ENCODE results near the gene SRCIN1.

DNA sequence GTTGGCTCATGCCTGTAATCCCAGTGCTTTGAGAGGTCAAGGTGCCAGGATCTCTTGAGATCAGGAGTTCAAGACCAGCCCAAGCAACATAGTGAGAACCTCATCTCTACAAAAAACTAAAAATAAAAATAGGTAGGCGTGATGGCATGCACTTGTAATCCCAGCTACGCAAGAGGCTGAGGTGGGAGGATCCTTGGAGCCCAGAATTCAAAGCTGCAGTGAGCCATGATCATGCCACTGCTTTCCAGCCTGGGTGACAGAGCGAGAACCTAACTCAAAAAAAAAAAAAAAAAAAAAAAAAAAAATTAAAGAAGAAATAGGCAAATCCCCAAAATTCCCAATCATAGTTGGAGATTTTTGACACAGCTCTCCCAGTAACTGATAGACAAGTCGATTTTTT lies 32.2 kb upstream of the SRCIN1 start:
- TF ChIP-seq, protein P1, sequence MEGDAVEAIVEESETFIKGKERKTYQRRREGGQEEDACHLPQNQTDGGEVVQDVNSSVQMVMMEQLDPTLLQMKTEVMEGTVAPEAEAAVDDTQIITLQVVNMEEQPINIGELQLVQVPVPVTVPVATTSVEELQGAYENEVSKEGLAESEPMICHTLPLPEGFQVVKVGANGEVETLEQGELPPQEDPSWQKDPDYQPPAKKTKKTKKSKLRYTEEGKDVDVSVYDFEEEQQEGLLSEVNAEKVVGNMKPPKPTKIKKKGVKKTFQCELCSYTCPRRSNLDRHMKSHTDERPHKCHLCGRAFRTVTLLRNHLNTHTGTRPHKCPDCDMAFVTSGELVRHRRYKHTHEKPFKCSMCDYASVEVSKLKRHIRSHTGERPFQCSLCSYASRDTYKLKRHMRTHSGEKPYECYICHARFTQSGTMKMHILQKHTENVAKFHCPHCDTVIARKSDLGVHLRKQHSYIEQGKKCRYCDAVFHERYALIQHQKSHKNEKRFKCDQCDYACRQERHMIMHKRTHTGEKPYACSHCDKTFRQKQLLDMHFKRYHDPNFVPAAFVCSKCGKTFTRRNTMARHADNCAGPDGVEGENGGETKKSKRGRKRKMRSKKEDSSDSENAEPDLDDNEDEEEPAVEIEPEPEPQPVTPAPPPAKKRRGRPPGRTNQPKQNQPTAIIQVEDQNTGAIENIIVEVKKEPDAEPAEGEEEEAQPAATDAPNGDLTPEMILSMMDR (conservative IDR thresholded peaks at IDR 0.05; ENCODE audit: low read depth, low read length) = no peak
- TF ChIP-seq EZH2 (IDR thresholded peaks at IDR 0.05; ENCODE audit: low read length, unreplicated experiment) = no peak
- TF ChIP-seq EZH2phosphoT487 (IDR thresholded peaks at IDR 0.05; ENCODE audit: borderline replicate concordance, low read length) = no peak

Data from PC-3 (cell line).